Measurements from ENCODE around the gene OR8G1. TPM values are rescaled to one million over a fixed set of nuclear protein-coding genes. Genes with fewer than 3 reads are reported as not detected.

OR8G1 gene, protein sequence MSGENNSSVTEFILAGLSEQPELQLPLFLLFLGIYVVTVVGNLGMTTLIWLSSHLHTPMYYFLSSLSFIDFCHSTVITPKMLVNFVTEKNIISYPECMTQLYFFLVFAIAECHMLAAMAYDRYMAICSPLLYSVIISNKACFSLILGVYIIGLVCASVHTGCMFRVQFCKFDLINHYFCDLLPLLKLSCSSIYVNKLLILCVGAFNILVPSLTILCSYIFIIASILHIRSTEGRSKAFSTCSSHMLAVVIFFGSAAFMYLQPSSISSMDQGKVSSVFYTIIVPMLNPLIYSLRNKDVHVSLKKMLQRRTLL
- not detected for total RNA-seq
- polyA plus RNA-seq, result not detected

GRCh38 chr11:124240621-124241397 lies at the start of gene OR8G1:
TSS of gene OR8G1 (plus strand) at chr11:124241095. CDS start at chr11:124249676, 8,581 bp downstream.
- Mint-ChIP-seq H3K27ac (no peak within 1 kb of the TSS), H3K27me3 (peaks cover 0 to 1% of the 10 kb centered on the region in 2 donors), H3K4me1 (no peaks in the 10 kb centered on the region), H3K9me3 (peaks cover 0 to 5% (median under 1%) of the 10 kb centered on the region in 8 donors), H3K4me3 (no peak within 1 kb of the TSS), H3K36me3 (no peaks in the 10 kb centered on the region)
- DNase-seq, result no peak
- ChIA-PET POLR2A (ENCODE audit: partially characterized antibody) (no interaction called here), CTCF (ENCODE audit: partially characterized antibody) (no interaction called here)
- H3K4me3 ChIP-seq (ENCODE audit: low read length in 2 of 2), result no peak within 1 kb of the TSS
- H3K36me3 ChIP-seq (ENCODE audit: insufficient read depth, low read length), result no peaks in the 10 kb centered on the region
- no peaks in the 10 kb centered on the region for H3K27me3 ChIP-seq (ENCODE audit: insufficient read depth, low read length)
- H3K27ac ChIP-seq (ENCODE audit: low read depth, low read length), result no peak within 1 kb of the TSS
- intact Hi-C loops (cut with micrococcal nuclease), result no loop called here
- no peaks in the 10 kb centered on the region for H3K9me3 ChIP-seq (ENCODE audit: control insufficient read depth in 1 of 2, low read length in 2 of 2)
- no peaks in the 10 kb centered on the region for H3K4me1 ChIP-seq (ENCODE audit: insufficient read depth, low read length)

DNA sequence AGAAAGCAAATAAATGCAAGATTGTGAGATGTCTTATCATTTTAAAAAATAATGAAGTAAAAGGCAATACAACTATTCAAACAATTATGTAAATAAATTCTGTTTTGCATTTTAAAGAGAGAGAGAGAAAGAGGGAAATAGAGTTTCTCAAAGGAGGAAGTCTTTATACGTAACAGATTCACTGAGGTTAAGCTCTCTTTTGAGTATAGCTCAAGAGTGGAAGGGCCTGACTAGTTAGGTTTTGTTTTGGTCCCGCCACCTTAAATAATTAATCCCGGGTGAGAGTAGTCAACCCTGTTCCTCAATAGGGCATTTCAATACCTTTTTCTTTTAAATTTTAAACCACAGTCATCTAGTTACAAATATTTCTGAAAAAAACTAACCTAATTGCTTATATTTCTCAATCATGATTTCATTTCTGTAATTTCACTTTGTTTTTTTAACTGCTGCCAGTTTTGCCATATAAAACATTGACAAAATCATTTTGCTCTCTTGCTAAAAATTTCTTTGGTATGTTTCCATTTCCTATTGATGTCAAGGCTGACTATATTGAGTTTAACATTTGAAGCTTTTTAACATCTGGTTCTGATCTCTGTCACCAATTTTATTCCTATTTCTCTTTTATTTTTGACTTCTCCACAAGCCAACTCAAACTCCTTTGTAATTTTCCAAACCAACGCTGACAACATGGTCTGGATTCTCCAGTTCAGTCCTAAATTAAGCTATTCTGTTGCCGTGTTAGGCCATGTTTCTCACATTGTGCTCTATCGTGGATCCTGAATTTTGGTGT lies 47.5 kb upstream of the OR8G1 start:
- ChIA-PET POLR2A (ENCODE audit: partially characterized antibody) (no interaction called here), CTCF (ENCODE audit: partially characterized antibody) (interaction anchor here (1.4 to 3.8 kb wide), 4 partner anchors 20 to 124 kb away, joined by 3 to 32 read pairs (median 14); no protein-coding TSS in a partner anchor)
- H3K36me3 Mint-ChIP-seq, result no peaks in the 10 kb centered on the region
- no peak overlapping the region for H3K27ac Mint-ChIP-seq
- Histone ChIP-seq H3K4me3 (ENCODE audit: low read length in 2 of 2) (no peak overlapping the region), H3K27me3 (ENCODE audit: insufficient read depth, low read length) (no peaks in the 10 kb centered on the region), H3K36me3 (ENCODE audit: insufficient read depth, low read length) (no peaks in the 10 kb centered on the region), H3K27ac (ENCODE audit: low read depth, low read length) (no peak overlapping the region), H3K4me1 (ENCODE audit: insufficient read depth, low read length) (no peaks in the 10 kb centered on the region), H3K9me3 (ENCODE audit: control insufficient read depth in 1 of 2, low read length in 2 of 2) (no peaks in the 10 kb centered on the region)
- H3K27me3 Mint-ChIP-seq, result peaks cover 4 to 8% of the 10 kb centered on the region in 2 donors
- no peak for DNase-seq
- no peaks in the 10 kb centered on the region for H3K9me3 Mint-ChIP-seq
- intact Hi-C loops (cut with micrococcal nuclease), result no loop called here
- no peak overlapping the region for H3K4me3 Mint-ChIP-seq
- H3K4me1 Mint-ChIP-seq, result peaks cover 0 to 1% (median 0%) of the 10 kb centered on the region in 4 donors

DNA sequence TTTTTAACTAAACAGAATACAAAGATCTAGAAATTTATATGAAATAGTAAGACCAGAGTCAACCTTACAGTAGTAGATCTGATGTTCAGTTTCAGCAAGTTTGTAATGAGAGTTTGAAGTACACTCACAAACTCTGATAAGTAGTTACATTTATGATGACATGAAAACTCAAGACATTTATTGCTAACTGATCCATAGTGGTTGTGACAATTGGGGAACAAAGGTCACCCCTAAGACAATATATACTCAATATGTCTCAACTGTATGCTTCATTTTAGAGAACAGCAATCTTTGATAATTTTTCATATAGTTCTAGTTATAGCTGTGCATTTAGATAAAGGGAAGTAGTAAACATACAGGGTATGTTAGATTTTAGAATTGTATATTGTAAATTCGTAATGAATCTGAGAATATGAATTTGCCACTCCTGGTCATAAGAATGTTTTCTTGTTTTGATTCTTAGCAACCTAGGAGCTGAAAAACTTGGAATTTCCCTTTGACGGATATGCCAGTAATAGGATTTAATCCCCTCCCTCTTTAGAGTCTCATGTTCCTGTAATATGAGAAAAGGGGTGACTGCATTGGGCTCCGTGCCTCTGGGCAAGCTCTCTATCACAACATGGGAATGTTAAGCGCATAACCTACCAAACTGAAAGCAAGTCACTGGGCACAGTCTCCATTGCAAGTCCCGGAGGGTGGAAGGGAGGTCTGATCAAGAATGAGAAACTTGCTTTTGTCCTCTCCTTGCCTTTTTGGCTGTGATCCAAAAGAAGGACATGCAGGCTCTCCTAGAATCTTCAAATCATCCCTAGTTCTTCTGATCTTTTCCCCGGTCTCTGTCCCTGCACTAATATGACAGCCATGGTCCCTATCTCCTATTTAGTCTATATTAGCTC lies 46.4 kb upstream of the OR8G1 start:
- H3K36me3 Mint-ChIP-seq, result no peaks in the 10 kb centered on the region
- Histone ChIP-seq H3K9me3 (ENCODE audit: control insufficient read depth in 1 of 2, low read length in 2 of 2) (no peaks in the 10 kb centered on the region), H3K36me3 (ENCODE audit: insufficient read depth, low read length) (no peaks in the 10 kb centered on the region), H3K4me1 (ENCODE audit: insufficient read depth, low read length) (no peaks in the 10 kb centered on the region), H3K27me3 (ENCODE audit: insufficient read depth, low read length) (no peaks in the 10 kb centered on the region), H3K27ac (ENCODE audit: low read depth, low read length) (no peak overlapping the region), H3K4me3 (ENCODE audit: low read length in 2 of 2) (no peak overlapping the region)
- peaks cover 0 to 1% (median 0%) of the 10 kb centered on the region in 4 donors for H3K4me1 Mint-ChIP-seq
- ChIA-PET POLR2A (ENCODE audit: partially characterized antibody) (no interaction called here), CTCF (ENCODE audit: partially characterized antibody) (interaction anchor here (1.0 to 3.8 kb wide), 5 partner anchors 21 to 126 kb away, joined by 3 to 32 read pairs (median 6); no protein-coding TSS in a partner anchor)
- no peaks in the 10 kb centered on the region for H3K9me3 Mint-ChIP-seq
- H3K27ac Mint-ChIP-seq, result no peak overlapping the region
- DNase-seq, result no peak
- H3K4me3 Mint-ChIP-seq, result no peak overlapping the region
- intact Hi-C loops (cut with micrococcal nuclease), result no loop called here
- peaks cover 4 to 5% of the 10 kb centered on the region in 2 donors for H3K27me3 Mint-ChIP-seq

DNA sequence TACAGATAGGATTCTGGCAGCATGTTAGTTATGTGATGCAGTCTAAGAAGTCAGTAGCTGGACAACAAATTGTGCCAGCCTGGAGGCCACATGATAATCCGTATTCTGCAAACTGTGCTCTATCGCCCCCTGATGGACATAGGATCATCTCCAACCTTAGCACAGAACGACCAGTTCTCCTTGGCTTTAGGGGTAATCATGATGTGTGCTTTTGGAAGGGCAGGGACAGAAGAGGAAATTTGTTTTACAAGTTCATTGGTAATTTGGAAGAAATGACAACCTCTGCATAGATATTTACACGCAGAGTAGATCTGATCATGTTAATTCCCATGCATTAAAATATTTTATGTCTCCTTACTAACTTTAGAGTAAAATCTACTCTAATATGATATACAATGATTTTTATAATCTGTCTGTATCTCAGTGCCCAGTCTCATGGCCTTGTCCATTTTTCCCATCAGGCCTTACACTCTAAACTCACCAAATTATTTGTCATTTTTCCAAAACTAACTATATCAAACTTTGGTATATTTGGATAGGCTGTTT lies 45.6 kb upstream of the OR8G1 start:
- H3K4me3 ChIP-seq (ENCODE audit: low read length in 2 of 2), result no peak overlapping the region
- Mint-ChIP-seq H3K9me3 (no peaks in the 10 kb centered on the region), H3K27ac (no peak overlapping the region), H3K4me3 (no peak overlapping the region), H3K36me3 (no peaks in the 10 kb centered on the region), H3K27me3 (peaks cover 4 to 8% of the 10 kb centered on the region in 2 donors), H3K4me1 (peaks cover 0 to 1% (median 0%) of the 10 kb centered on the region in 4 donors)
- no peak overlapping the region for H3K27ac ChIP-seq (ENCODE audit: low read depth, low read length)
- H3K4me1 ChIP-seq (ENCODE audit: insufficient read depth, low read length), result no peaks in the 10 kb centered on the region
- POLR2A ChIA-PET (ENCODE audit: partially characterized antibody), result no interaction called here
- peak in 4 of 5 donors; percentile 13 to 28 (median 24) for DNase-seq
- no peaks in the 10 kb centered on the region for H3K36me3 ChIP-seq (ENCODE audit: insufficient read depth, low read length)
- H3K9me3 ChIP-seq (ENCODE audit: control insufficient read depth in 1 of 2, low read length in 2 of 2), result no peaks in the 10 kb centered on the region
- no peaks in the 10 kb centered on the region for H3K27me3 ChIP-seq (ENCODE audit: insufficient read depth, low read length)
- CTCF ChIA-PET (ENCODE audit: partially characterized antibody), result interaction anchor here (1.0 to 3.8 kb wide), 4 partner anchors 119 to 126 kb away, joined by 4 to 32 read pairs (median 14); no protein-coding TSS in a partner anchor
- intact Hi-C loops (cut with micrococcal nuclease), result no loop called here

DNA sequence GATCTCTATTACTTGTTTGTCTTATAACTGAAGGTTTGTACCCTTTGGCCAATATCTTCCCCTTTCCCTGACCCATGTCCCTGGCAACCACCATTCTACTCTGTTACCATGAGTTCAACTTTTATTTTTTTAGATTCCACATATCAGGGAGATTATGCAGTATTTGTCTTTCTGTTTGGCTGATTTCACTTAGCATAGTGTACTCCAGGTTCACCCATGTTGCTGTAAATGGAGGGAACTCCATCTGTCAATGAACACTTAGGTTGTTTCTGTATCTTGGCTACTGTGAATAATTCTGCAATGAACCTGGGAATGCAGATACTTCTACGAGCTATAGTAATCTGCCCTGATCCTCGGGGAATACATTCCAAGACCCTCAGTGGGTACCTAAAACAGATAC lies 42.9 kb upstream of the OR8G1 start:
- H3K36me3 ChIP-seq (ENCODE audit: insufficient read depth, low read length), result no peaks in the 10 kb centered on the region
- Mint-ChIP-seq H3K36me3 (no peaks in the 10 kb centered on the region), H3K9me3 (no peaks in the 10 kb centered on the region), H3K27ac (no peak overlapping the region), H3K4me3 (no peak overlapping the region), H3K4me1 (peaks cover 0 to 1% (median 0%) of the 10 kb centered on the region in 4 donors), H3K27me3 (peaks cover 2 to 8% of the 10 kb centered on the region in 2 donors)
- H3K4me3 ChIP-seq (ENCODE audit: low read length in 2 of 2), result no peak overlapping the region
- no peaks in the 10 kb centered on the region for H3K27me3 ChIP-seq (ENCODE audit: insufficient read depth, low read length)
- H3K9me3 ChIP-seq (ENCODE audit: control insufficient read depth in 1 of 2, low read length in 2 of 2), result no peaks in the 10 kb centered on the region
- no peak overlapping the region for H3K27ac ChIP-seq (ENCODE audit: low read depth, low read length)
- intact Hi-C loops (cut with micrococcal nuclease), result no loop called here
- POLR2A ChIA-PET (ENCODE audit: partially characterized antibody), result no interaction called here
- no peaks in the 10 kb centered on the region for H3K4me1 ChIP-seq (ENCODE audit: insufficient read depth, low read length)
- CTCF ChIA-PET (ENCODE audit: partially characterized antibody), result interaction anchor here (2.0 to 2.2 kb wide), 2 partner anchors 126 to 129 kb away, joined by 6 to 8 read pairs; no protein-coding TSS in a partner anchor
- DNase-seq, result no peak

DNA sequence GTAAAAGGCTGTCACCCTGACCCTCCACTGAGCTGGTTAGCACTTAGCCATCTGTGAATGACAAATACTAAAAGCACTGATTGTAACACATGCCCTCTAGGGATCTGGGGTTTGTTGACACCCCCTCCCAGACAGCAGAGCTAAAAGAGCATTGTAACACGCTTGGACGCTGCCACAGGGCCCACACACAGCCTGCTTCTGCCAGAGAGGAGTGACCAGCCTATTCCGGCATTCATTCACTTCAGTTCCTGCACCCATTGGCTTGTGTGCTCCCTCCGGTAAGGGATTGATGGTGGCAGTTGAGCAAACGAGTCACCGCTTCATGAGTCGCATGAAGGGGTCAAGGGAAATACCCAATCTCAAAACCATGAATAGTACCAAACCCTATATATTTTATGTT lies 42.0 kb upstream of the OR8G1 start:
- H3K9me3 Mint-ChIP-seq, result no peaks in the 10 kb centered on the region
- no peak overlapping the region for H3K4me3 ChIP-seq (ENCODE audit: low read length in 2 of 2)
- H3K4me3 Mint-ChIP-seq, result no peak overlapping the region
- peaks cover 0 to 1% (median 0%) of the 10 kb centered on the region in 4 donors for H3K4me1 Mint-ChIP-seq
- no peak overlapping the region for H3K27ac ChIP-seq (ENCODE audit: low read depth, low read length)
- no peak for DNase-seq
- H3K27ac Mint-ChIP-seq, result no peak overlapping the region
- intact Hi-C loops (cut with micrococcal nuclease), result no loop called here
- H3K4me1 ChIP-seq (ENCODE audit: insufficient read depth, low read length), result no peaks in the 10 kb centered on the region
- H3K36me3 Mint-ChIP-seq, result no peaks in the 10 kb centered on the region
- POLR2A ChIA-PET (ENCODE audit: partially characterized antibody), result no interaction called here
- H3K9me3 ChIP-seq (ENCODE audit: control insufficient read depth in 1 of 2, low read length in 2 of 2), result no peaks in the 10 kb centered on the region
- no peaks in the 10 kb centered on the region for H3K36me3 ChIP-seq (ENCODE audit: insufficient read depth, low read length)
- CTCF ChIA-PET (ENCODE audit: partially characterized antibody), result interaction anchor here (0.6 to 2.2 kb wide), 3 partner anchors 127 to 349 kb away, joined by 3 to 8 read pairs (median 6); no protein-coding TSS in a partner anchor
- H3K27me3 Mint-ChIP-seq, result peaks cover 2 to 5% of the 10 kb centered on the region in 2 donors
- H3K27me3 ChIP-seq (ENCODE audit: insufficient read depth, low read length), result no peaks in the 10 kb centered on the region
